NCI-H524 treated with DMSO at 0.1 percent for 48 hours (cell line): ENCODE measurements around the gene CALU.
A peak's percentile ranks its signal among the peaks of the same experiment; 100 is the strongest.

Experiments
- DNase-seq: peaks from one replicate; lab custom pipeline; 2025; lab: John Stamatoyannopoulos, UW

CALU gene

GRCh38 chr7:128739048-128739962 lies at the start of gene CALU:
Gene CALU (plus strand): TSS chr7:128739359. CDS start chr7:128748584, 9,225 bp downstream.
- peak; percentile 76 for DNase-seq

- DNase-seq: no peak
Measured at GRCh38 chr7:128691227-128691626, 47.9 kb upstream of the CALU start.

GRCh38 chr7:128692623-128693270 lies 46.4 kb upstream of the CALU start:
- DNase-seq: no peak

GRCh38 chr7:128693373-128694015 lies 45.7 kb upstream of the CALU start:
- no peak for DNase-seq

- no peak for DNase-seq
Measured at GRCh38 chr7:128694738-128695137, 44.4 kb upstream of the CALU start.

GRCh38 chr7:128697302-128697905 lies 41.8 kb upstream of the CALU start:
- no peak for DNase-seq

- DNase-seq: no peak
Measured at GRCh38 chr7:128699196-128699712, 39.9 kb upstream of the CALU start.

- DNase-seq: no peak
Measured at GRCh38 chr7:128699895-128700294, 39.3 kb upstream of the CALU start.

GRCh38 chr7:128701062-128701785 lies 37.9 kb upstream of the CALU start:
- DNase-seq: no peak

- no peak for DNase-seq
Measured at GRCh38 chr7:128703609-128704241, 35.4 kb upstream of the CALU start.

- DNase-seq: no peak
Measured at GRCh38 chr7:128705891-128706333, 33.2 kb upstream of the CALU start.

GRCh38 chr7:128707752-128708151 lies 31.4 kb upstream of the CALU start:
- DNase-seq: no peak

GRCh38 chr7:128708235-128708634 lies 30.9 kb upstream of the CALU start:
- no peak for DNase-seq

GRCh38 chr7:128708824-128709223 lies 30.3 kb upstream of the CALU start:
- no peak for DNase-seq

- DNase-seq: no peak
Measured at GRCh38 chr7:128710481-128710880, 28.7 kb upstream of the CALU start.

- no peak for DNase-seq
Measured at GRCh38 chr7:128713794-128714193, 25.4 kb upstream of the CALU start.

- DNase-seq: no peak
Measured at GRCh38 chr7:128714701-128715495, 24.3 kb upstream of the CALU start.

- no peak for DNase-seq
Measured at GRCh38 chr7:128718967-128719642, 20.1 kb upstream of the CALU start.

- DNase-seq: no peak
Measured at GRCh38 chr7:128721376-128721775, 17.8 kb upstream of the CALU start.
